ENCODE measurements around the gene TANC1. TPM values are rescaled to one million over a fixed set of nuclear protein-coding genes. Genes with fewer than 3 reads are reported as not detected.

TANC1 gene
- total RNA-seq, 1 donor from 2014 or later, result 18.5 TPM

GRCh38 chr2:159177957-159178356 lies 209.5 kb downstream of the TANC1 start:
- TF ChIP-seq CTCF (IDR thresholded peaks at IDR 0.05; ENCODE audit: insufficient read depth, low read length, poor library complexity, severe bottlenecking), result no peak
- H3K27me3 ChIP-seq (ENCODE audit: control insufficient read depth, insufficient read depth, low read length), result no peaks in the 10 kb centered on the region
- H3K4me3 ChIP-seq (ENCODE audit: low read depth, low read length), result no peak overlapping the region
- peaks cover 2% of the 10 kb centered on the region for H3K36me3 ChIP-seq (ENCODE audit: control insufficient read depth, insufficient read depth, low read length)
- no peak for DNase-seq (ENCODE audit: low read depth)

GRCh38 chr2:159179096-159179495 lies 210.7 kb downstream of the TANC1 start:
- no peaks in the 10 kb centered on the region for H3K27me3 ChIP-seq (ENCODE audit: control insufficient read depth, insufficient read depth, low read length)
- DNase-seq (ENCODE audit: low read depth), result no peak
- no peak for TF ChIP-seq CTCF (IDR thresholded peaks at IDR 0.05; ENCODE audit: insufficient read depth, low read length, poor library complexity, severe bottlenecking)
- H3K4me3 ChIP-seq (ENCODE audit: low read depth, low read length), result no peak overlapping the region
- peaks cover 2% of the 10 kb centered on the region for H3K36me3 ChIP-seq (ENCODE audit: control insufficient read depth, insufficient read depth, low read length)

- Histone ChIP-seq H3K4me3 (ENCODE audit: low read depth, low read length) (no peak overlapping the region), H3K36me3 (ENCODE audit: control insufficient read depth, insufficient read depth, low read length) (peaks cover 2% of the 10 kb centered on the region), H3K27me3 (ENCODE audit: control insufficient read depth, insufficient read depth, low read length) (no peaks in the 10 kb centered on the region)
- no peak for TF ChIP-seq CTCF (IDR thresholded peaks at IDR 0.05; ENCODE audit: insufficient read depth, low read length, poor library complexity, severe bottlenecking)
- DNase-seq (ENCODE audit: low read depth), result no peak
These were observed 211.3 kb downstream of the TANC1 start for GRCh38 chr2:159179696-159180095.

- Histone ChIP-seq H3K4me3 (ENCODE audit: low read depth, low read length) (no peak overlapping the region), H3K27me3 (ENCODE audit: control insufficient read depth, insufficient read depth, low read length) (no peaks in the 10 kb centered on the region), H3K36me3 (ENCODE audit: control insufficient read depth, insufficient read depth, low read length) (no peaks in the 10 kb centered on the region)
- no peak for DNase-seq (ENCODE audit: low read depth)
- TF ChIP-seq CTCF (IDR thresholded peaks at IDR 0.05; ENCODE audit: insufficient read depth, low read length, poor library complexity, severe bottlenecking), result no peak
These were observed 214.9 kb downstream of the TANC1 start for GRCh38 chr2:159183346-159183745.

- no peaks in the 10 kb centered on the region for H3K36me3 ChIP-seq (ENCODE audit: control insufficient read depth, insufficient read depth, low read length)
- H3K27me3 ChIP-seq (ENCODE audit: control insufficient read depth, insufficient read depth, low read length), result no peaks in the 10 kb centered on the region
- no peak overlapping the region for H3K4me3 ChIP-seq (ENCODE audit: low read depth, low read length)
- peak; percentile 97 for DNase-seq (ENCODE audit: low read depth)
- peak; percentile 79 for TF ChIP-seq CTCF (IDR thresholded peaks at IDR 0.05; ENCODE audit: insufficient read depth, low read length, poor library complexity, severe bottlenecking)
These were observed 217.1 kb downstream of the TANC1 start for GRCh38 chr2:159185401-159186130.

- TF ChIP-seq CTCF (IDR thresholded peaks at IDR 0.05; ENCODE audit: insufficient read depth, low read length, poor library complexity, severe bottlenecking), result no peak
- Histone ChIP-seq H3K36me3 (ENCODE audit: control insufficient read depth, insufficient read depth, low read length) (no peaks in the 10 kb centered on the region), H3K4me3 (ENCODE audit: low read depth, low read length) (no peak overlapping the region), H3K27me3 (ENCODE audit: control insufficient read depth, insufficient read depth, low read length) (no peaks in the 10 kb centered on the region)
- no peak for DNase-seq (ENCODE audit: low read depth)
These were observed 218.0 kb downstream of the TANC1 start for GRCh38 chr2:159186462-159186861.
